IMR-90 (cell line): ENCODE results near the gene RFTN1. TPM values are rescaled to one million over a fixed set of nuclear protein-coding genes. Genes with fewer than 3 reads are reported as not detected.

Experiments used
- ATAC-seq: fragments of 200-7000 bp; cut with Tn5 transposase; 2 replicates; pipeline ENCODE4 v1.9.1; 2020; ENCODE audit warnings: low read depth, mild to moderate bottlenecking, moderate library complexity
- BruUV-seq: library from RNA; stranded (reverse); fragments of 400-500 nt; replicated peaks from 2 replicates; lab custom pipeline; 2021; lab: Mats Ljungman, UMichigan
- CTCF ChIA-PET: fragments of 300-600 bp; formaldehyde crosslinking; extraction: SDS; loops from one replicate; lab custom pipeline; 2021; ENCODE audit warnings: antibody characterized with exemption; lab: Yijun Ruan, JAX
- POLR2A ChIA-PET: fragments of 300-600 bp; sonication (Branson Sonifier 250); formaldehyde crosslinking; loops from one replicate; lab custom pipeline; 2022; ENCODE audit warnings: antibody characterized with exemption; ENCODE audit not compliant: unreplicated experiment; lab: Charles Lee
- DNase-seq: peaks from one replicate; pipeline ENCODE4 v3.0.0; 2013
- H2AFZ ChIP-seq: replicated peaks from 2 replicates; pipeline ENCODE3; 2013; ENCODE audit warnings: low read length, mild to moderate bottlenecking; ENCODE audit not compliant: poor library complexity
- H2AK5ac ChIP-seq: 2 replicates; pipeline ENCODE4 v1.6.1; 2013; ENCODE audit warnings: low read depth, low read length, inconsistent platforms
- H2AK9ac ChIP-seq: replicated peaks from 2 replicates; pipeline ENCODE3; 2013; ENCODE audit warnings: mild to moderate bottlenecking, low read depth, low read length, moderate library complexity; ENCODE audit not compliant: poor library complexity
- H2BK120ac ChIP-seq: 2 replicates; pipeline ENCODE4 v1.6.1; 2013; ENCODE audit warnings: low read depth, low read length, inconsistent platforms
- H2BK15ac ChIP-seq: 3 replicates; pipeline ENCODE4 v1.6.1; 2013; ENCODE audit warnings: low read depth, low read length, inconsistent platforms
- H2BK20ac ChIP-seq: 2 replicates; pipeline ENCODE4 v1.6.1; 2013; ENCODE audit warnings: low read depth, mild to moderate bottlenecking, inconsistent platforms, low read length, moderate library complexity
- H2BK5ac ChIP-seq: 2 replicates; pipeline ENCODE4 v1.6.1; 2013; ENCODE audit warnings: mild to moderate bottlenecking, low read depth, low read length, inconsistent platforms; ENCODE audit not compliant: poor library complexity, severe bottlenecking
- H3K14ac ChIP-seq: replicated peaks from 2 replicates; pipeline ENCODE4 v1.6.1; 2013; ENCODE audit warnings: low read depth, low read length, inconsistent platforms
- H3K18ac ChIP-seq: 2 replicates; pipeline ENCODE4 v1.6.1; 2013; ENCODE audit warnings: low read depth, low read length, control low read depth
- H3K23ac ChIP-seq: 2 replicates; pipeline ENCODE4 v1.6.1; 2013; ENCODE audit warnings: low read depth, low read length, inconsistent platforms
- H3K27ac ChIP-seq: 2 replicates; pipeline ENCODE4 v1.5.1; 2013; ENCODE audit warnings: mild to moderate bottlenecking, control low read depth, low read length; ENCODE audit not compliant: insufficient read depth
- H3K27me3 ChIP-seq: 2 replicates; pipeline ENCODE4 v1.6.1; 2013; ENCODE audit warnings: low read length; ENCODE audit not compliant: control insufficient read depth, insufficient read depth
- H3K36me3 ChIP-seq: 2 replicates; pipeline ENCODE4 v1.6.1; 2013; ENCODE audit warnings: low read length, mixed read lengths; ENCODE audit not compliant: control insufficient read depth, insufficient read depth
- H3K4ac ChIP-seq: 2 replicates; pipeline ENCODE4 v1.6.1; 2013; ENCODE audit warnings: low read depth, low read length, inconsistent platforms
- H3K4me1 ChIP-seq: 2 replicates; pipeline ENCODE4 v1.6.1; 2013; ENCODE audit warnings: low read length, mixed read lengths; ENCODE audit not compliant: control insufficient read depth, insufficient read depth
- H3K4me2 ChIP-seq: 2 replicates; pipeline ENCODE4 v1.6.1; 2013; ENCODE audit warnings: low read depth, mild to moderate bottlenecking, control low read depth, low read length, moderate library complexity
- H3K4me3 ChIP-seq: 2 replicates; pipeline ENCODE4 v1.5.1; 2013; ENCODE audit warnings: low read depth, mild to moderate bottlenecking, control low read depth, low read length, moderate library complexity; ENCODE audit not compliant: insufficient read depth
- H3K56ac ChIP-seq: 2 replicates; pipeline ENCODE4 v1.6.1; 2013; ENCODE audit warnings: low read length, inconsistent platforms; ENCODE audit not compliant: insufficient read depth; ENCODE audit errors: extremely low read depth
- H3K79me1 ChIP-seq, 2 experiments: 2 replicates each; pipeline ENCODE4 v1.6.1; 2013; ENCODE audit warnings: low read length in 2 of 2, inconsistent platforms in 1 of 2, low read depth in 1 of 2
- H3K9ac ChIP-seq: 2 replicates; pipeline ENCODE4 v1.6.1; 2013; ENCODE audit warnings: low read depth, low read length, control low read depth
- H3K9me1 ChIP-seq: 2 replicates; pipeline ENCODE4 v1.6.1; 2013; ENCODE audit warnings: low read length, inconsistent platforms; ENCODE audit not compliant: insufficient read depth
- H3K9me3 ChIP-seq: 2 replicates; pipeline ENCODE4 v1.6.1; 2013; ENCODE audit warnings: low read length; ENCODE audit not compliant: control insufficient read depth, insufficient read depth
- H4K20me1 ChIP-seq: 2 replicates; pipeline ENCODE4 v1.6.1; 2013; ENCODE audit warnings: low read length, inconsistent platforms; ENCODE audit not compliant: insufficient read depth
- H4K5ac ChIP-seq: 2 replicates; pipeline ENCODE4 v1.6.1; 2013; ENCODE audit warnings: mild to moderate bottlenecking, low read depth, low read length, control low read depth
- H4K8ac ChIP-seq, 2 experiments: 2 replicates each; pipeline ENCODE4 v1.6.1; 2013; ENCODE audit warnings: low read depth in 2 of 2, low read length in 2 of 2, control low read depth in 1 of 2, inconsistent platforms in 1 of 2
- H4K91ac ChIP-seq: 2 replicates; pipeline ENCODE4 v1.6.1; 2013; ENCODE audit warnings: low read depth, low read length, inconsistent platforms; ENCODE audit not compliant: insufficient read depth
- BHLHE40 ChIP-seq: fragments of 150-350 bp; IDR thresholded peaks from 2 replicates; pipeline ENCODE4 v1.6.1; 2016; ENCODE audit warnings: mild to moderate bottlenecking, low read depth, low read length
- CEBPB ChIP-seq: IDR thresholded peaks from 2 replicates; pipeline ENCODE4 v1.6.1; 2012; ENCODE audit warnings: low read depth, low read length, improper control_type of control experiment
- CHD1 ChIP-seq: IDR thresholded peaks from 2 replicates; pipeline ENCODE4 v1.6.1; 2012; ENCODE audit warnings: low read depth, low read length, improper control_type of control experiment
- CTCF ChIP-seq: conservative IDR thresholded peaks from 2 replicates; pipeline ENCODE4 v1.5.1; 2012; ENCODE audit warnings: mild to moderate bottlenecking, low read depth, low read length, improper control_type of control experiment
- ELK1 ChIP-seq: fragments of 150-350 bp; IDR thresholded peaks from 2 replicates; pipeline ENCODE4 v1.6.1; 2016; ENCODE audit warnings: low read depth, mild to moderate bottlenecking, low read length, moderate library complexity, borderline replicate concordance
- FOS ChIP-seq: fragments of 150-350 bp; IDR thresholded peaks from 2 replicates; pipeline ENCODE4 v1.6.1; 2016; ENCODE audit warnings: low read depth, low read length
- MAFK ChIP-seq: IDR thresholded peaks from 2 replicates; pipeline ENCODE4 v1.6.1; 2012; ENCODE audit warnings: low read depth, low read length, improper control_type of control experiment
- MAZ ChIP-seq: IDR thresholded peaks from 2 replicates; pipeline ENCODE4 v1.6.1; 2012; ENCODE audit warnings: low read depth, mild to moderate bottlenecking, low read length, improper control_type of control experiment, moderate library complexity, borderline replicate concordance
- MXI1 ChIP-seq: IDR thresholded peaks from 2 replicates; pipeline ENCODE4 v1.6.1; 2012; ENCODE audit warnings: low read depth, mild to moderate bottlenecking, low read length, moderate library complexity, borderline replicate concordance
- NFE2L2 ChIP-seq: fragments of 150-350 bp; IDR thresholded peaks from 2 replicates; pipeline ENCODE4 v1.6.1; 2016; ENCODE audit warnings: low read depth, mild to moderate bottlenecking, low read length
- POLR2A ChIP-seq: IDR thresholded peaks from 2 replicates; pipeline ENCODE4 v1.6.1; 2012; ENCODE audit warnings: mild to moderate bottlenecking, low read depth, low read length
- RAD21 ChIP-seq: IDR thresholded peaks from 2 replicates; pipeline ENCODE4 v1.6.1; 2012; ENCODE audit warnings: low read length, improper control_type of control experiment
- RCOR1 ChIP-seq: IDR thresholded peaks from 2 replicates; pipeline ENCODE4 v1.6.1; 2012; ENCODE audit warnings: mild to moderate bottlenecking, low read length, improper control_type of control experiment; ENCODE audit not compliant: insufficient replicate concordance
- RFX5 ChIP-seq: IDR thresholded peaks from 2 replicates; pipeline ENCODE4 v1.8.0; 2012; ENCODE audit warnings: low read depth, mild to moderate bottlenecking, low read length, moderate library complexity
- SMC3 ChIP-seq: fragments of 150-350 bp; IDR thresholded peaks from 2 replicates; pipeline ENCODE4 v1.6.1; 2016; ENCODE audit warnings: low read depth, mild to moderate bottlenecking, antibody characterized with exemption, low read length, moderate library complexity
- USF2 ChIP-seq: fragments of 150-350 bp; IDR thresholded peaks from 2 replicates; pipeline ENCODE4 v1.6.1; 2017; ENCODE audit warnings: mild to moderate bottlenecking, antibody characterized with exemption, low read length, low read depth
- WGBS, 2 experiments: methylation state at CpG; one replicate each; pipeline versions ENCODE4 v1.1.5 to v1.1.7; 2013; ENCODE audit warnings: missing lambda C conversion rate in 2 of 2; ENCODE audit not compliant: insufficient read length in 1 of 2; ENCODE audit errors: extremely low coverage in 2 of 2; 5-methylcytosine and 5-hydroxymethylcytosine counted together
- dilution Hi-C: fragments of 300-500 bp; cut with HindIII; formaldehyde crosslinking; loops from one replicate; pipeline ENCODE4 v1.14.3; 2018; ENCODE audit warnings: low sequenced_read_pairs; ENCODE audit not compliant: unreplicated experiment
- in situ Hi-C: fragments of 300-500 bp; cut with MboI; formaldehyde crosslinking; loops from 3 replicates; pipeline ENCODE4 v1.14.3; 2019; ENCODE audit warnings: low sequenced_read_pairs, inconsistent platforms, mixed read lengths
- intact Hi-C: fragments of 100-400 bp; cut with micrococcal nuclease; formaldehyde crosslinking; loops from 2 replicates; pipeline ENCODE4 v1.10.0; 2022
- polyA plus RNA-seq, 3 experiments: library from polyadenylated mRNA; depleted of rRNA; stranded (reverse); fragments of >200 nt; gene quantifications; 2 replicates each; pipeline ENCODE4 v1.2.3, GENCODE V29; 2012; ENCODE audit warnings: low replicate concordance in 1 of 3
- total RNA-seq: library from RNA; depleted of rRNA; stranded (reverse); fragments of >200 nt; gene quantifications from 2 replicates; pipeline ENCODE4 v1.2.3, GENCODE V29; 2012

Gene RFTN1
- total and polyA plus RNA-seq, 2 of the 4 experiments (the other 2 are of a cell fraction): 45.0 to 52.0 TPM

- Histone ChIP-seq H2BK20ac (no peak overlapping the region), H3K56ac (no peak overlapping the region), H3K18ac (no peak overlapping the region), H3K27me3 (no peaks in the 10 kb centered on the region), H2AFZ (no peak overlapping the region), H2AK9ac (no peak overlapping the region), H3K4ac (no peak overlapping the region), H3K4me1 (peaks cover 11% of the 10 kb centered on the region), H4K5ac (no peak overlapping the region), H3K4me3 (no peak overlapping the region), H4K8ac (no peak overlapping the region), H2BK5ac (no peak overlapping the region), H2BK120ac (no peak overlapping the region), H3K23ac (no peak overlapping the region), H3K36me3 (peaks cover 25% of the 10 kb centered on the region), H2AK5ac (no peak overlapping the region), H3K9me1 (peaks cover 17% of the 10 kb centered on the region), H2BK15ac (no peak overlapping the region), H3K9ac (no peak overlapping the region), H4K91ac (no peak overlapping the region), H3K27ac (no peak overlapping the region), H3K79me1 (peaks cover 45 to 80% of the 10 kb centered on the region in 2 experiments), H3K4me2 (no peak overlapping the region), H3K14ac (no peak overlapping the region), H3K9me3 (no peaks in the 10 kb centered on the region), H4K20me1 (peaks cover 14% of the 10 kb centered on the region; the same call in 1 of the 2 replicates)
- BruUV-seq: no TSS peak
- DNase-seq (no peak), ATAC-seq (no peak)
- in situ Hi-C loops (no loop called here), intact Hi-C loops (no loop called here), dilution Hi-C loops (no loop called here)
- TF ChIP-seq ELK1 (no peak), MXI1 (no peak), POLR2A (no peak), MAZ (no peak), USF2 (no peak), CHD1 (no peak), RCOR1 (no peak), RFX5 (no peak), SMC3 (no peak), BHLHE40 (no peak), NFE2L2 (no peak), FOS (no peak), CTCF (no peak), MAFK (no peak), RAD21 (no peak), CEBPB (no peak)
- CTCF ChIA-PET: no interaction called here
- WGBS, 2 experiments: 80% methylated on average over 1 of the region's 4 CpGs; no CpG with 5 or more reads in 1 of the 2 experiments
- POLR2A ChIA-PET: no interaction called here
Observed at GRCh38 chr3:16490062-16490619, 23.4 kb downstream of the RFTN1 start.
